CD4-positive, alpha-beta T cell treated with Interleukin-15 for 4 hours (primary cell): ENCODE measurements around the gene CRYZ.
"Not testable (repeated sequence)": the region's sequence is repeated elsewhere in the genome, so short reads cannot be mapped to it uniquely, and the experiment has no call there.

Experiments
- DNase-seq: peaks from one replicate; pipeline ENCODE4 v3.0.0-alpha.2; 2020; ENCODE audit warnings: low spot score

CRYZ gene, protein sequence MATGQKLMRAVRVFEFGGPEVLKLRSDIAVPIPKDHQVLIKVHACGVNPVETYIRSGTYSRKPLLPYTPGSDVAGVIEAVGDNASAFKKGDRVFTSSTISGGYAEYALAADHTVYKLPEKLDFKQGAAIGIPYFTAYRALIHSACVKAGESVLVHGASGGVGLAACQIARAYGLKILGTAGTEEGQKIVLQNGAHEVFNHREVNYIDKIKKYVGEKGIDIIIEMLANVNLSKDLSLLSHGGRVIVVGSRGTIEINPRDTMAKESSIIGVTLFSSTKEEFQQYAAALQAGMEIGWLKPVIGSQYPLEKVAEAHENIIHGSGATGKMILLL

GRCh38 chr1:74732960-74733603, at the start of gene CRYZ, which contains the start of gene TYW3:
TSS of gene CRYZ (minus strand) at chr1:74733050. CDS start at chr1:74724821, 8,229 bp downstream.
TSS of gene TYW3 (plus strand) at chr1:74733152. CDS start at chr1:74733245, 93 bp downstream.
- peak; percentile 90 for DNase-seq

DNA sequence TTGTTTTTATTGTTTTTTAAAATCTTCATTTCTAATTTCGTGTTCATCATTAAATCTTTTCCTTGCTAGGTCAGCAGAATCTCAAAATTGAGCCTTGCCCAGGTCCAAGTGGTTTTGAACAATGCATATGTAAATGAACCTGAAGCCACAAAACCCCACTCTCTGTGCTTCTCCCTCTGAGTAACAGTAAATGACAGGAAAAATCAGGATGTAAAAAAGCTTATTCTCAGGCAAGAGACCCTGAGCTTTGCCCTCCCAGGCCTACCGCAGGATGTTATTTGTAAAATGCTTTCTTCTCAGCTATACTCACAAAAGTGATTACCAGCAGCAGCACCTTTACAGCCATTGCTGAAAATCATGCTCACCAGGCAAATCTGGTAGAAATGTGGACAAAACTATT, 47.7 kb upstream of the CRYZ start:
- no peak for DNase-seq

GRCh38 chr1:74779750-74780149, 46.9 kb upstream of the CRYZ start:
- no peak for DNase-seq

DNA sequence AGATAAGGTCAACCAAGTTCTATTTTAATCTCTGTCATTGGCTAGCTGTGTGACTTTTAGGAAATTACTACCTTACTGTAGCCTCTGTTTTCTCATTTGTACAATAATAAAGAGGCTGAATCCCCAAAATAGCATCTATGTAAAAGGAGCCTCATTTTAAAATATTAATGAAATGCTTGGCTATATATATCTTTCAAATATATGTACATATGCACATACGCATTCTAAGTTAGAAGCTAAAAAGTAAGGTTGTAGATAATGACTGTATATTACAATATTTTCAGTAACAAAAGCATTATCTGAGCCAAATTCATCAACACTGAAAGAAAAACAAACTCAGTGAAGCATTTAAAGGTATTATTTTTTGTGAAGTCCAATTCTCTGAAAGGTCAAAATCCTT, 44.7 kb upstream of the CRYZ start:
- DNase-seq: no peak

DNA sequence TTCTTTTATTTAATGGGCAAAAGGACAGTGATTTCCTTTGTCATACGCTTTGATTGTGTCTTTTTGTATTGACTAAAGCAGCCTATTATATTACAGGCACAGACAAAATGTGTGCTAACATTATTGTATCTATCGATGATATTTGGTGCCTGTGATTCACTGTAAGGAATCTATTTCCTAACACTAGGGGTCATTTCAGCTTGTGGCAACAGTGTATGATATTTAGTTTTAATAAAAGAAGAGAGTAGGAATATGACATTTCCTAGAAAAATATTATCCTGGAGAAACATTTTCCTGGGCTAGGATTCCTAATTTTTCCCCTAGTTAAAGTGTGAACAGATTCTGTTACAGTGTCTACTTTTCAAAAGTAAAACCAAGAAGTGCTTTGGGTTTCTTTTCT, 42.9 kb upstream of the CRYZ start:
- no peak for DNase-seq

GRCh38 chr1:74773582-74773981, 40.7 kb upstream of the CRYZ start:
- DNase-seq: no peak

DNA sequence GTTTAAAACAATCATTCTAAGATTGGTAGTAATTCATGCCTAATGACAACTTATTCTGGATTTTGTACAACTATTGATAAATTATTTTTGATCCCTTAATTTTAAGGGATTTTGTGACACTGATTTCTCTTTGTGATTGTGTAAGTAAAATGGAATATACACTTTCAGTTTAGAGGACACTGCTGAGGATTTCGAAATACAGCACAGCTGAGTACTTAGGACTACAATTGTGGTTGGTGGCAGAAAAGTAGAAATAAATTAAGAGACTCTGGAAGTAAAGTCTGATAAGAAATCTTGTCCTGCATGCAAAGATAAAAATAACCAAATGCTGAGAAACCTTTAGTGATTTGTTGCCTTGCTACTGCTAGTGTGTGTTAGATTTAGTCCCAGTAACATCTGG, 40.1 kb upstream of the CRYZ start:
- no peak for DNase-seq

DNA sequence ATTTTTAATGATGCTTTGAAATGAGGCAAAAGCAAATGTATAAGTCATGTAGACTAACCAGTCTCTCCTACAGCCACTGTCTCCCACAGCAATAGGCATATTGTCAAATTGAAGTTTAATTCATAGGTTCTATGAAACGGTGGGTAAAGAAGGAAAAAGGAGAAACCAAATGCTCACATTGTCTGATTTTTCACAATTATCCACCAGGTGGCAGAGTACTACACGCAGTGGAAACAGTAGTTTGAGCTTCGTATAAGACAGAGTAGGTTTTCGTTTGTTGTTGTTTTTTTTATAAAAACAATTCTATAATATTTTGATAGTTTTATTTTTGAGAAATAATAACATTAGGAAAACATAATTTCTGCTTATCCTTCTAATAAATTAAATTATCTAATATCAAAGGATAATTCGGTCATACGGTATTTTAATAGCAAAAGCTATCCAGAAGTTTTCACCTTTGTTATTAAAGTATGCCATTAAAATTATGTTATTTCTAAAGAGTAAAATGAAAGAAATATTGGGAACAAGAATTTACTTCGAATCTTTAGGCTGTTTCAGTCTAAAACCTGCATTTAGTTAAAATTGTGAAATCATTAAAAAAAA, 39.2 kb upstream of the CRYZ start:
- peak; percentile 22 for DNase-seq

GRCh38 chr1:74767490-74767889, 34.6 kb upstream of the CRYZ start:
- DNase-seq: no peak

GRCh38 chr1:74766579-74766978, 33.7 kb upstream of the CRYZ start:
- no peak for DNase-seq

GRCh38 chr1:74763807-74764206, 31.0 kb upstream of the CRYZ start:
- DNase-seq: no peak

GRCh38 chr1:74756650-74757049, 23.8 kb upstream of the CRYZ start:
- not testable (repeated sequence) for DNase-seq

- no peak for DNase-seq
Observed at GRCh38 chr1:74755475-74755874, 22.6 kb upstream of the CRYZ start.

DNA sequence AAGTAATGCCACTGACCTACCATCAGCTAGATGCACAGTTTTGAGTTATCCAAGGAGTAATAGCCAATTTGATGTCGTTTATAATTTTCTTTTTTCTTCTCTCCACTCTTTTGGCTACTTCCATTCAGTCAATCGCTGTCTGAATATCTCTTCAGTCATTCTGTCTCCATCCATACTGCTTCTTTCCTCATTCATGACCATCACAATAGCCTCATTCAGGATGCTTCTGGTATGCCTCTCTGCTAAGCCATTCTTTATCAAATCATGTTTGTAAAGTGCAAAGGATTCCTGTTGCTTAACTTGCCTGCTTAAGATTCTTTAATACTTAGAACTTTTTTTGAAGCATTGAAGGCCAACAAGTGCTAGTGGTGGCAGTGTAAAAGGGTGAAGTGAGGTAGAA, 20.3 kb upstream of the CRYZ start:
- no peak for DNase-seq

- DNase-seq: no peak
Observed at GRCh38 chr1:74748960-74749359, 16.1 kb upstream of the CRYZ start.

DNA sequence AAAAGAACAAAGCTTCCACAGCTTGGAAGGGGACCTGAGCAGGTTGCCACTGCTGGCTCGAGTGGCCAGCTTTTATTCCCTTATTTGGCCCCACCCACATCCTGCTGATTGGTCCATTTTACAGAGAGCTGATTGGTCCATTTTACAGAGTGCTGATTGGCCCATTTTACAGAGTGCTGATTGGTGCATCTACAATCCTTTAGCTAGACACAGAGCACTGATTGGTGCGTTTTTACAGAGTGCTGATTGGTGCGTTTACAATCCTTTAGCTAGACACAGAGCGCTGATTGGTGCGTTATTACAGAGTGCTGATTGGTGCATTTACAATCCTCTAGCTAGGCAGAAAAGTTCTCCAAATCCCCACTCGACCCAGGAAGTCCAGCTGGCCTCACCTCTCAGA, 12.4 kb upstream of the CRYZ start:
- not testable (repeated sequence) for DNase-seq

DNA sequence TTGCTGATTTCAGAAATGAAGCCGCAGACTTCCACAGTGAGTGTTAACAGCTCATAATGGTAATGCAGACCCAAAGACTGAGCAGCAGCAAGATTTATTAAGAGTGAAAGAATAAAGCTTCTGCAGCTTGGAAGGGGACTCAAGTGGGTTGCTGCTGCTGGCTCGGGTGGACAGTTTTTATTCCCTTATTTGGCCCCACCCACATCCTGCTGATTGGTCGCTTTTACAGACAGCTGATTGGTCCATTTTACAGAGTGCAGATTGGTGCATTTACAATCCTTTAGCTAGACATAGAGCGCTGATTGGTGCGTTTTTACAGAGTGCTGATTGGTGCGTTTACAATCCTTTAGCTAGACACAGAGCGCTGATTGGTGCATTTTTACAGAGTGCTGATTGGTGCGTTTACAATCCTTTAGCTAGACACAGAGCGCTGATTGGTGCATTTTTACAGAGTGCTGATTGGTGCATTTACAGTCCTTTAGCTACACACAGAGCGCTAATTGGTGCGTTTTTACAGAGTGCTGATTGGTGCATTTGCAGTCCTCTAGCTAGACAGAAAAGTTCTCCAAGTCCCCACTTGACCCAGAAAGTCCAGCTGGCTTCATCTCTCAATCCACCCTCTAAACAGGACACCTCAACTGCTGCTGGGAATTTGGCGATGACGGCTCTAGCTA, 7.6 kb upstream of the CRYZ start:
- not testable (repeated sequence) for DNase-seq

- DNase-seq: no peak
Observed at GRCh38 chr1:74737333-74737732, 4.5 kb upstream of the CRYZ start.

GRCh38 chr1:74733604-74734484, 994 bp upstream of the CRYZ start:
- DNase-seq: peak; percentile 74

DNA sequence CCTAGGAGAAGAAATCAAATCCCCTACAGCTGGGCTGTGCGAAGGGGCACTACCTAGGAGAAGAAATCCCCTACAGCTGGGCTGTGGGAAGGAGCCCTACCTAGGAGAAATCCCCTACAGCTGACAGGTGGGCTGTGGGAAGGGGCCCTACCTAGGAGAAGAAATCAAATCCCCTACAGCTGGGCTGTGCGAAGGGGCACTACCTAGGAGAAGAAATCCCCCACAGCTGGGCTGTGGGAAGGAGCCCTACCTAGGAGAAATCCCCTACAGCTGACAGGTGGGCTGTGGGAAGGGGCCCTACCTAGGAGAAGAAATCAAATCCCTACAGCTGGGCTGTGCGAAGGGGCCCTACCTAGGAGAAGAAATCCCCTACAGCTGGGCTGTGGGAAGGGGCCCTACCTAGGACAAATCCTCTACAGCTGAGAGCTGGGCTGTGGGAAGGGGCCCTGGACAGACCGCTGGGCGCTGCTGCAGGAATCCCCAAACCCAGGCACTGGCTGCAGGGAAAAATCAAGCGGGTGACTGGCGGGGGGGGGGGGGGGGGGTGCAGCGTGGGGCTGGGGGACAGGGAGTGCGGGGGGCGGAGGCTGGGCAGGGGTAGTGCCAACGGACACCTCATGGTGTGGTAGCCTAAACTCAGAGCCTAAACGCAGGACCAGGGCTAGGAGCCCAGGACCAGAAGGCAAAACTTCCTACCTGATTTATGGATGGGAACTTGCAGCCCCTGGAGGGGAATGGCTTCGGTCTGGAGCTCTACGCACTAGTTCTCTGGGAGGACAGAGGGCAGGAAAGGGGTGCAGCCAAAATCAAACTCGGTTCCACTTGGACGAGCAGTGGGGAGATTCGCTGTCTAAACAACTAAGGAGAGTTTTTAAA, 541 bp downstream of the CRYZ start:
- peak; percentile 2 for DNase-seq
